Gastroesophageal sphincter (tissue), 3 donors: Measurements from ENCODE around the gene MCUB.

Experiments
- CTCF ChIP-seq, 4 experiments: fragments of 200-600 bp in 2 of 4; fragments of 450-650 bp in 2 of 4; sonication (generic) in 1 of 4; IDR thresholded peaks; one replicate each; pipeline ENCODE4 v1.5.1; 2017 to 2019; ENCODE audit warnings: antibody characterized with exemption in 4 of 4, mild to moderate bottlenecking in 2 of 4, moderate library complexity in 2 of 4
- POLR2A ChIP-seq, 2 donors: fragments of 450-650 bp; IDR thresholded peaks; one replicate each; pipeline ENCODE4 v1.6.1; 2017; ENCODE audit warnings: antibody characterized with exemption in 2 of 2, mild to moderate bottlenecking in 2 of 2, moderate library complexity in 1 of 2

- peak in 2 of 4 experiments; percentile 3 to 4 for TF ChIP-seq CTCF (IDR thresholded peaks at IDR 0.05)
- TF ChIP-seq POLR2A (IDR thresholded peaks at IDR 0.05) = peak; percentile 57 to 71
Observed at GRCh38 chr4:109559983-109560686, at the start of gene MCUB.
